ENCODE results near the gene NPAP1.

GRCh38 chr15:24682002-24682401 is 6.4 kb downstream of the NPAP1 start:
- TF ChIP-seq YY1 (IDR thresholded peaks at IDR 0.05; ENCODE audit: insufficient read depth, insufficient read length) (no peak), ZNF274 (IDR thresholded peaks at IDR 0.05; ENCODE audit: low read depth, low read length) (no peak)
